Spleen (tissue), 11 donors: ENCODE results near the gene GLRX2. TPM values are rescaled to one million over a fixed set of nuclear protein-coding genes. Genes with fewer than 3 reads are reported as not detected.

ENCODE experiments used
- DNase-seq: peaks from one replicate; pipeline ENCODE4 v3.0.0-alpha.2; 2020
- H3K27ac ChIP-seq, 8 donors: fragments of 200-600 bp; sonication (generic) in 7 of 8; 1 replicate in 4 of 8; 2 replicates in 4 of 8; pipeline versions ENCODE4 v1.5.0 to v1.8.0; 2016 to 2021; ENCODE audit warnings: inconsistent platforms in 4 of 8, mild to moderate bottlenecking in 4 of 8, moderate library complexity in 1 of 8
- H3K27me3 ChIP-seq, 7 donors: fragments of 200-600 bp; sonication (generic) in 6 of 7; replicated peaks in 1 of 7; 1 replicate in 4 of 7; 2 replicates in 3 of 7; pipeline versions ENCODE4 v1.5.0 to v1.8.0; 2016 to 2021; ENCODE audit warnings: inconsistent platforms in 3 of 7, mild to moderate bottlenecking in 1 of 7
- H3K36me3 ChIP-seq, 6 donors: fragments of 200-600 bp; sonication (generic) in 5 of 6; 1 replicate in 4 of 6; 2 replicates in 2 of 6; pipeline versions ENCODE4 v1.5.0 to v1.8.0; 2016 to 2021; ENCODE audit warnings: inconsistent platforms in 2 of 6
- H3K4me1 ChIP-seq, 6 donors: fragments of 200-600 bp; sonication (generic) in 5 of 6; 1 replicate in 3 of 6; 2 replicates in 3 of 6; pipeline versions ENCODE4 v1.5.0 to v1.8.0; 2016 to 2021; ENCODE audit warnings: inconsistent platforms in 3 of 6
- H3K4me3 ChIP-seq, 8 donors: fragments of 200-600 bp; sonication (generic) in 7 of 8; 1 replicate in 4 of 8; 2 replicates in 4 of 8; pipeline versions ENCODE4 v1.5.0 to v1.8.0; 2016 to 2021; ENCODE audit warnings: inconsistent platforms in 4 of 8, mild to moderate bottlenecking in 4 of 8, moderate library complexity in 2 of 8
- H3K9me3 ChIP-seq, 8 donors: fragments of 200-600 bp; sonication (generic) in 7 of 8; 1 replicate in 4 of 8; 2 replicates in 4 of 8; pipeline versions ENCODE4 v1.5.0 to v1.8.0; 2016 to 2021; ENCODE audit warnings: inconsistent platforms in 4 of 8
- CTCF ChIP-seq, 11 experiments: fragments of 200-600 bp in 7 of 11; fragments of 450-650 bp in 4 of 11; sonication (generic) in 4 of 11; IDR thresholded peaks in 8 of 11; conservative IDR thresholded peaks in 3 of 11; 1 replicate in 7 of 11; 2 replicates in 4 of 11; pipeline versions ENCODE4 v1.4.0 to v1.8.0; 2016 to 2021; ENCODE audit warnings: antibody characterized with exemption in 11 of 11, inconsistent platforms in 4 of 11, mild to moderate bottlenecking in 1 of 11
- POLR2A ChIP-seq, 3 donors: fragments of 450-650 bp; IDR thresholded peaks; one replicate each; pipeline ENCODE4 v1.5.1; 2017; ENCODE audit warnings: antibody characterized with exemption in 3 of 3, mild to moderate bottlenecking in 1 of 3
- POLR2AphosphoS5 ChIP-seq, 3 donors: sonication (generic); formaldehyde crosslinking; IDR thresholded peaks; one replicate each; pipeline ENCODE4 v1.5.1; 2017; ENCODE audit warnings: antibody characterized with exemption in 3 of 3
- whole genome bisulfite sequencing, 5 donors: extraction: QIAGEN DNeasy Blood & Tissue Kit in 3 of 5; methylation state at CpG; one replicate each; pipeline versions ENCODE4 v1.1.5 to v1.1.7; 2013 to 2018; 5-methylcytosine and 5-hydroxymethylcytosine counted together
- intact Hi-C: fragments of 100-400 bp; cut with DNase I; formaldehyde crosslinking; loops from one replicate; pipeline ENCODE4 v1.15.0; 2023; ENCODE audit warnings: low total_unique reads
- polyA plus RNA-seq, 3 donors: library from polyadenylated mRNA; stranded (reverse); fragments of 200-250 nt; gene quantifications; one replicate each; pipeline ENCODE4 v1.2.1, GENCODE V29; 2013
- total RNA-seq, 7 donors: library from RNA; depleted of rRNA in 3 of 7; stranded (reverse); fragments of >200 nt in 3 of 7; fragmentation: NEBNext Ultra II Directional in 4 of 7; extraction: Animal tissue kit (Norgen Biotek cat#: 25700) in 4 of 7; gene quantifications; one replicate each; pipeline versions ENCODE4 v1.1.0 to v1.2.1, GENCODE V29; 2016 to 2021
- donor health status: healthy with polysubstance abuse.
- donor health status: DM: no; HTN: no; CAD: no; lungs with moderate emphysema.
- donor health status: DM: no; HTN: no; CAD: no.
- donor health status: Bipolar disorder and iron deficiency.
- donor health status: healthy.
- donor health status: DM: no; HTN: no; CAD: no.
- donor health status: DM: yes; HTN: yes; CAD: no.

Gene GLRX2
- total and polyA plus RNA-seq, 10 donors = 5.9 to 20.0 (median 11.0) TPM

- intact Hi-C loops = no loop called here
- Histone ChIP-seq H3K4me1 (peaks cover 0 to 51% (median 9%) of the 10 kb centered on the region in 6 donors), H3K27ac (no peak overlapping the region), H3K9me3 (no peaks in the 10 kb centered on the region), H3K4me3 (no peak overlapping the region), H3K27me3 (no peaks in the 10 kb centered on the region), H3K36me3 (peaks cover 5 to 97% (median 49%) of the 10 kb centered on the region in 6 donors)
- no peak for TF ChIP-seq POLR2A (IDR thresholded peaks at IDR 0.05)
- no peak for TF ChIP-seq POLR2AphosphoS5 (IDR thresholded peaks at IDR 0.05)
- TF ChIP-seq CTCF (IDR thresholded peaks at IDR 0.05 in 8 of 11, conservative IDR thresholded peaks at IDR 0.05 in 3 of 11) = no peak
- 93 to 99% (median 96%) methylated on average over 2 of the region's 2 CpGs for WGBS, 5 donors
- DNase-seq = no peak
Measured at GRCh38 chr1:193131266-193131860, 26.1 kb upstream of the GLRX2 start.

GRCh38 chr1:193125369-193125768 lies 20.2 kb upstream of the GLRX2 start:
- Histone ChIP-seq H3K9me3 (no peaks in the 10 kb centered on the region), H3K36me3 (peaks cover 5 to 53% (median 21%) of the 10 kb centered on the region in 6 donors), H3K27me3 (no peaks in the 10 kb centered on the region), H3K27ac (no peak overlapping the region), H3K4me3 (no peak overlapping the region), H3K4me1 (peaks cover 18 to 72% (median 49%) of the 10 kb centered on the region in 6 donors)
- DNase-seq = no peak
- intact Hi-C loops = loop anchor here (10.0 kb wide), 1 partner anchor 61 kb away; no protein-coding TSS in a partner anchor
- TF ChIP-seq POLR2AphosphoS5 (IDR thresholded peaks at IDR 0.05) (no peak), POLR2A (IDR thresholded peaks at IDR 0.05) (no peak), CTCF (IDR thresholded peaks at IDR 0.05 in 8 of 11, conservative IDR thresholded peaks at IDR 0.05 in 3 of 11) (no peak)
- WGBS, 5 donors = 93 to 96% (median 95%) methylated on average over 6 of the region's 6 CpGs

- no peak for DNase-seq
- Histone ChIP-seq H3K4me3 (peak overlapping the region in 3 of 8 donors; percentile 68 to 87 (median 68)), H3K4me1 (peaks cover 18 to 69% (median 49%) of the 10 kb centered on the region in 6 donors), H3K9me3 (no peaks in the 10 kb centered on the region), H3K27me3 (no peaks in the 10 kb centered on the region), H3K27ac (no peak overlapping the region), H3K36me3 (peaks cover 0 to 37% (median 13%) of the 10 kb centered on the region in 6 donors)
- intact Hi-C loops = loop anchor here (5.0 to 10.0 kb wide), 2 partner anchors 59 to 316 kb away; partner anchors contain the start of gene RGS2
- TF ChIP-seq CTCF (IDR thresholded peaks at IDR 0.05 in 8 of 11, conservative IDR thresholded peaks at IDR 0.05 in 3 of 11) (no peak), POLR2AphosphoS5 (IDR thresholded peaks at IDR 0.05) (no peak), POLR2A (IDR thresholded peaks at IDR 0.05) (no peak)
Measured at GRCh38 chr1:193123751-193124150, 18.5 kb upstream of the GLRX2 start.
